Spinal cord (tissue), 10 donors: ENCODE results near the gene SLC1A2. TPM values are rescaled to one million over a fixed set of nuclear protein-coding genes. Genes with fewer than 3 reads are reported as not detected.

Source experiments
- DNase-seq, 6 donors: peaks; one replicate each; pipeline versions ENCODE4 v3.0.0 to v3.0.0-alpha.2; 2013 to 2015; ENCODE audit warnings: low spot score in 6 of 6, low read depth in 4 of 6
- H3K27ac ChIP-seq: one replicate; pipeline ENCODE4 v1.5.1; 2013; ENCODE audit warnings: low read depth, low read length, control low read depth
- H3K27me3 ChIP-seq: one replicate; pipeline ENCODE4 v1.6.1; 2013; ENCODE audit warnings: low read length; ENCODE audit not compliant: control insufficient read depth, insufficient read depth
- H3K36me3 ChIP-seq: one replicate; pipeline ENCODE4 v1.6.1; 2013; ENCODE audit warnings: low read length; ENCODE audit not compliant: control insufficient read depth, insufficient read depth
- H3K4me1 ChIP-seq: one replicate; pipeline ENCODE4 v1.6.1; 2013; ENCODE audit warnings: low read length; ENCODE audit not compliant: control insufficient read depth, insufficient read depth
- H3K4me3 ChIP-seq: one replicate; pipeline ENCODE4 v1.5.1; 2013; ENCODE audit warnings: low read depth, low read length, control low read depth
- H3K9me3 ChIP-seq: one replicate; pipeline ENCODE4 v1.6.1; 2013; ENCODE audit warnings: low read length; ENCODE audit not compliant: control insufficient read depth, insufficient read depth
- WGBS: methylation state at CpG from one replicate; pipeline ENCODE4 v1.1.5; 2013; ENCODE audit warnings: missing lambda C conversion rate; ENCODE audit not compliant: insufficient coverage; 5-methylcytosine and 5-hydroxymethylcytosine counted together
- polyA plus RNA-seq, 2 donors: library from polyadenylated mRNA; unstranded; fragments of 120-200 nt; gene quantifications; one replicate each; pipeline ENCODE4 v1.2.1, GENCODE V29; 2013; ENCODE audit not compliant: insufficient read length in 2 of 2
- total RNA-seq, 2 donors: library from RNA; depleted of rRNA in 1 of 2; stranded (reverse); fragments of 120-200 nt in 1 of 2; fragments of >200 nt in 1 of 2; gene quantifications; one replicate each; pipeline versions ENCODE4 v1.2.3 to v1.2.4, GENCODE V29; 2013 to 2014
- donor health status: healthy.

Gene SLC1A2
- total and polyA plus RNA-seq, 4 donors: 87.4 to 270 (median 196) TPM

- Histone ChIP-seq H3K4me3 (no peak overlapping the region), H3K9me3 (no peaks in the 10 kb centered on the region), H3K27ac (no peak overlapping the region), H3K27me3 (no peaks in the 10 kb centered on the region), H3K36me3 (peaks cover 50% of the 10 kb centered on the region), H3K4me1 (no peaks in the 10 kb centered on the region)
- WGBS: 85% methylated on average over 1 of the region's 1 CpG
- no peak for DNase-seq
Measured at GRCh38 chr11:35313760-35314153, 105.6 kb downstream of the SLC1A2 start.

GRCh38 chr11:35313066-35313759, 106.1 kb downstream of the SLC1A2 start:
- DNase-seq: no peak

GRCh38 chr11:35311331-35311730, 108.0 kb downstream of the SLC1A2 start:
- WGBS: no CpG with 5 or more reads among the region's 3 CpGs
- Histone ChIP-seq H3K4me1 (no peaks in the 10 kb centered on the region), H3K36me3 (peaks cover 53% of the 10 kb centered on the region), H3K27me3 (no peaks in the 10 kb centered on the region), H3K9me3 (no peaks in the 10 kb centered on the region), H3K4me3 (no peak overlapping the region), H3K27ac (no peak overlapping the region)
- no peak for DNase-seq

More at GRCh38 chr11:35313066-35313759, 106.1 kb downstream of the SLC1A2 start:
- Histone ChIP-seq H3K27me3 (no peaks in the 10 kb centered on the region), H3K9me3 (no peaks in the 10 kb centered on the region), H3K36me3 (peaks cover 50% of the 10 kb centered on the region), H3K4me1 (no peaks in the 10 kb centered on the region), H3K27ac (no peak overlapping the region), H3K4me3 (no peak overlapping the region)
- 80% methylated on average over 3 of the region's 7 CpGs for WGBS

GRCh38 chr11:35308157-35308556, 111.2 kb downstream of the SLC1A2 start:
- 40% methylated on average over 1 of the region's 9 CpGs for WGBS
- Histone ChIP-seq H3K4me3 (no peak overlapping the region), H3K4me1 (peaks cover 7% of the 10 kb centered on the region), H3K27ac (no peak overlapping the region), H3K9me3 (no peaks in the 10 kb centered on the region), H3K27me3 (no peaks in the 10 kb centered on the region), H3K36me3 (peaks cover 44% of the 10 kb centered on the region)
- DNase-seq: no peak

- H3K27ac ChIP-seq: no peak overlapping the region
- H3K27me3 ChIP-seq: no peaks in the 10 kb centered on the region
- WGBS: 92% methylated on average over 4 of the region's 4 CpGs
- H3K36me3 ChIP-seq: peaks cover 45% of the 10 kb centered on the region
- peak in 1 of 6 donors; percentile 78 for DNase-seq
- peaks cover 7% of the 10 kb centered on the region for H3K4me1 ChIP-seq
- no peak overlapping the region for H3K4me3 ChIP-seq
- H3K9me3 ChIP-seq: no peaks in the 10 kb centered on the region
Measured at GRCh38 chr11:35307221-35307621, 112.1 kb downstream of the SLC1A2 start.

GRCh38 chr11:35305670-35306382, 113.5 kb downstream of the SLC1A2 start:
- 58% methylated on average over 7 of the region's 14 CpGs for WGBS
- no peak overlapping the region for H3K4me3 ChIP-seq
- no peaks in the 10 kb centered on the region for H3K9me3 ChIP-seq
- peak in 2 of 6 donors; percentile 33 to 61 for DNase-seq
- H3K27ac ChIP-seq: no peak overlapping the region
- no peaks in the 10 kb centered on the region for H3K27me3 ChIP-seq
- peaks cover 7% of the 10 kb centered on the region for H3K4me1 ChIP-seq
- H3K36me3 ChIP-seq: peaks cover 33% of the 10 kb centered on the region

- peaks cover 7% of the 10 kb centered on the region for H3K4me1 ChIP-seq
- no peak for DNase-seq
- H3K36me3 ChIP-seq: peaks cover 34% of the 10 kb centered on the region
- H3K4me3 ChIP-seq: no peak overlapping the region
- WGBS: 82% methylated on average over 2 of the region's 5 CpGs
- no peaks in the 10 kb centered on the region for H3K9me3 ChIP-seq
- H3K27ac ChIP-seq: no peak overlapping the region
- H3K27me3 ChIP-seq: no peaks in the 10 kb centered on the region
Measured at GRCh38 chr11:35304900-35305460, 114.4 kb downstream of the SLC1A2 start.

GRCh38 chr11:35304386-35304775, 115.0 kb downstream of the SLC1A2 start:
- no peak for DNase-seq
- Histone ChIP-seq H3K27ac (no peak overlapping the region), H3K4me3 (no peak overlapping the region), H3K36me3 (peaks cover 29% of the 10 kb centered on the region), H3K27me3 (no peaks in the 10 kb centered on the region), H3K4me1 (peaks cover 7% of the 10 kb centered on the region), H3K9me3 (no peaks in the 10 kb centered on the region)
- WGBS: 88% methylated on average over 1 of the region's 2 CpGs

GRCh38 chr11:35303596-35304385, 115.6 kb downstream of the SLC1A2 start:
- DNase-seq: no peak
- peaks cover 7% of the 10 kb centered on the region for H3K4me1 ChIP-seq
- H3K27ac ChIP-seq: no peak overlapping the region
- 58% methylated on average over 3 of the region's 6 CpGs for WGBS
- H3K4me3 ChIP-seq: no peak overlapping the region
- H3K9me3 ChIP-seq: no peaks in the 10 kb centered on the region
- peaks cover 27% of the 10 kb centered on the region for H3K36me3 ChIP-seq
- no peaks in the 10 kb centered on the region for H3K27me3 ChIP-seq
